GM12865 (cell line): ENCODE results near the gene PDRG1.

Experiments used
- DNase-seq: peaks from one replicate; pipeline ENCODE4 v3.0.0; 2010; ENCODE audit warnings: low read depth
- H3K4me3 ChIP-seq: 2 replicates; pipeline ENCODE4 v1.5.1; 2011; ENCODE audit warnings: mild to moderate bottlenecking, low read depth, low read length, control low read depth
- TF ChIP-seq, protein P1 (sequence below): IDR thresholded peaks from 2 replicates; pipeline ENCODE4 v1.5.1; 2011; ENCODE audit warnings: low read length, control low read depth, low read depth, inconsistent platforms; ENCODE audit not compliant: insufficient read depth; ENCODE audit errors: missing control alignments

The PDRG1 gene

DNA sequence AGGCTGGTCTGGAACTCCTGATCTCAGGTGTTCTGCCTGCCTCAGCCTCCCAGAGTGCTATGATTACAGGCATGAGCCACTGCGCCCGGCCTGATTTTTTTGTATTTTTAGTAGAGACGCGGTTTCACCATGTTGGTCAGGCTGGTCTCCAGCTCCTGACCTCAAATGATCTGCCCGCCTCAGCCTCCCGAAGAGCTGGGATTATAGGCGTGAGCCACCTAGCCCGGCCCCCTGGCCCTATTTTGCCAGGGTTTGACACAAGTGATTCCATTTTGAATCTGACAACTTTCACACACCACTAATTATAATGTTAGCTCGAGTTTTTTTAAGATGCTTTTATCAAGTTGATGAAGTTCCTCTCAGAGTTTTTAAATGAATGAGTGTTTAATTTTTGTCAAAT is 55.8 kb downstream of the PDRG1 start:
- TF ChIP-seq, protein P1, sequence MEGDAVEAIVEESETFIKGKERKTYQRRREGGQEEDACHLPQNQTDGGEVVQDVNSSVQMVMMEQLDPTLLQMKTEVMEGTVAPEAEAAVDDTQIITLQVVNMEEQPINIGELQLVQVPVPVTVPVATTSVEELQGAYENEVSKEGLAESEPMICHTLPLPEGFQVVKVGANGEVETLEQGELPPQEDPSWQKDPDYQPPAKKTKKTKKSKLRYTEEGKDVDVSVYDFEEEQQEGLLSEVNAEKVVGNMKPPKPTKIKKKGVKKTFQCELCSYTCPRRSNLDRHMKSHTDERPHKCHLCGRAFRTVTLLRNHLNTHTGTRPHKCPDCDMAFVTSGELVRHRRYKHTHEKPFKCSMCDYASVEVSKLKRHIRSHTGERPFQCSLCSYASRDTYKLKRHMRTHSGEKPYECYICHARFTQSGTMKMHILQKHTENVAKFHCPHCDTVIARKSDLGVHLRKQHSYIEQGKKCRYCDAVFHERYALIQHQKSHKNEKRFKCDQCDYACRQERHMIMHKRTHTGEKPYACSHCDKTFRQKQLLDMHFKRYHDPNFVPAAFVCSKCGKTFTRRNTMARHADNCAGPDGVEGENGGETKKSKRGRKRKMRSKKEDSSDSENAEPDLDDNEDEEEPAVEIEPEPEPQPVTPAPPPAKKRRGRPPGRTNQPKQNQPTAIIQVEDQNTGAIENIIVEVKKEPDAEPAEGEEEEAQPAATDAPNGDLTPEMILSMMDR, result no peak
- DNase-seq, result no peak
- no peak overlapping the region for H3K4me3 ChIP-seq

DNA sequence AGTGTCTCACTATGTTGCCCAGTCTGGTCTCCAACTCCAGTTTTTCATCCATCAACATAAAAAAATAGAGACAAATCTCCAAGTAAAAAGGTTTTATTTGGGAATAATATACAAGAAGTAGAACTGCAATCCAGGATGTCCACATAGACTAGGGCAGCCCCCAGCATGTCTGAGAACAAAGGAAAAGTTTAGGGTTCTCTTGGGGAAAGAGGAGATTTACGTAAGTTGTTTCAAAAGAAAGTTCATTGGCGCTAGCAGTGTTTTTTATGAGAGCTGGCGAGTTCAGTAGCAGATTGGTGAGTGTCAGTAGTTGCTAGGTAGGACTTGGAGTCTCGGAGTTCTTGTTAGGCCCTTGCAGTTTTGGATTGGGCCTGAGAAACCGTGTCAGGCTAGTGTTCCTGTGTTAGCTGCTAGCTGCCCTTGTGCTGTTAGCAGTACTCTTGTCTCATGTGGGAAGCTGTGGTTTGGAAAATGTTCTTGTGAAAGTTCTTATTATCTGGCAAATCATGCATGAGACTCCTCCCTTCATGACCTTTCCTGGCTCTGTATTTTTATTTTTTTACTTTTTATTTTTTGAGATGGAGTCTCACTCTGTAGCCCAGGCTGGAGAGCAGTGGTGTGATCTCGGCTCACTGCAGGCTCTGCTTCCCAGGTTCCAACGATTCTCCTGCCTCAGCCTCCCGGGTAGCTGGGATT is 56.7 kb downstream of the PDRG1 start:
- no peak overlapping the region for H3K4me3 ChIP-seq
- DNase-seq, result peak; percentile 88
- TF ChIP-seq, protein P1, result no peak
